Left renal pelvis (tissue), 4 donors: Measurements from ENCODE around the gene OR6Q1. TPM values are rescaled to one million over a fixed set of nuclear protein-coding genes. Genes with fewer than 3 reads are reported as not detected.
A peak's percentile ranks its signal among the peaks of the same experiment; 100 is the strongest.
"Not testable (repeated sequence)": the region's sequence is repeated elsewhere in the genome, so short reads cannot be mapped to it uniquely, and the experiment has no call there.

Experiments
- DNase-seq, 4 donors: peaks; one replicate each; pipeline ENCODE4 v3.0.0-alpha.2; 2013; ENCODE audit warnings: low read depth in 4 of 4, low spot score in 3 of 4
- polyA plus RNA-seq, 4 donors: library from polyadenylated mRNA; unstranded; fragments of 120-200 nt; gene quantifications; one replicate each; pipeline ENCODE4 v1.2.1, GENCODE V29; 2013; ENCODE audit not compliant: insufficient read length in 4 of 4

Gene OR6Q1
- polyA plus RNA-seq, result not detected

- DNase-seq, result no peak
These were observed at the start of gene OR6Q1 for GRCh38 chr11:58030653-58031052. OR6Q1 (plus strand) TSS chr11:58030953; CDS start chr11:58030953, 0 bp downstream.

- no peak for DNase-seq
These were observed 49.2 kb upstream of the OR6Q1 start for GRCh38 chr11:57981536-57981935.

- no peak for DNase-seq
These were observed 48.0 kb upstream of the OR6Q1 start for GRCh38 chr11:57982776-57983175.

- no peak for DNase-seq
These were observed 47.6 kb upstream of the OR6Q1 start for GRCh38 chr11:57983191-57983590.

- not testable (repeated sequence) for DNase-seq
These were observed 31.2 kb upstream of the OR6Q1 start for GRCh38 chr11:57999523-57999922.

- not testable (repeated sequence) for DNase-seq
These were observed 30.7 kb upstream of the OR6Q1 start for GRCh38 chr11:58000021-58000420.

- DNase-seq, result no peak
These were observed 30.1 kb upstream of the OR6Q1 start for GRCh38 chr11:58000699-58001098.

GRCh38 chr11:58003036-58003435, 27.7 kb upstream of the OR6Q1 start:
- DNase-seq, result no peak

- DNase-seq, result no peak
These were observed 27.2 kb upstream of the OR6Q1 start for GRCh38 chr11:58003591-58003990.

GRCh38 chr11:58004664-58005063, 26.1 kb upstream of the OR6Q1 start:
- DNase-seq, result no peak

- DNase-seq, result no peak
These were observed 23.8 kb upstream of the OR6Q1 start for GRCh38 chr11:58006940-58007339.

GRCh38 chr11:58011771-58012170, 19.0 kb upstream of the OR6Q1 start:
- DNase-seq, result no peak

GRCh38 chr11:58023435-58023931, 7.3 kb upstream of the OR6Q1 start, which contains the start of gene OR9Q1:
OR9Q1 (plus strand) TSS chr11:58023881; CDS start chr11:58179445, 155,564 bp downstream.
- no peak for DNase-seq

GRCh38 chr11:58024601-58025091, 6.1 kb upstream of the OR6Q1 start:
- peak in 3 of 4 donors; percentile 25 to 29 (median 29) for DNase-seq

- no peak for DNase-seq
These were observed 3.4 kb upstream of the OR6Q1 start for GRCh38 chr11:58027341-58027740.

GRCh38 chr11:58028687-58029411, 1.9 kb upstream of the OR6Q1 start:
- DNase-seq, result no peak

- no peak for DNase-seq
These were observed 3.7 kb downstream of the OR6Q1 start for GRCh38 chr11:58034471-58034870.

GRCh38 chr11:58039589-58039988, 8.8 kb downstream of the OR6Q1 start:
- no peak for DNase-seq

- DNase-seq, result no peak
These were observed 12.6 kb downstream of the OR6Q1 start for GRCh38 chr11:58043379-58043778.

GRCh38 chr11:58046231-58046630, 15.5 kb downstream of the OR6Q1 start:
- DNase-seq, result no peak

- no peak for DNase-seq
These were observed 17.1 kb downstream of the OR6Q1 start for GRCh38 chr11:58047818-58048217.

- no peak for DNase-seq
These were observed 25.2 kb downstream of the OR6Q1 start for GRCh38 chr11:58055806-58056401.
